B cell (primary cell): Measurements from ENCODE around the gene PHACTR3. TPM values are rescaled to one million over a fixed set of nuclear protein-coding genes. Genes with fewer than 3 reads are reported as not detected.

ENCODE experiments used
- ATAC-seq: fragments of 200-7000 bp; cut with Tn5 transposase; one replicate; pipeline ENCODE4 v1.10.0; 2021; ENCODE audit warnings: low read depth, mild to moderate bottlenecking, moderate number of reproducible peaks, moderate library complexity
- CTCF ChIA-PET: fragments of 350-600 bp; sonication (Branson Sonifier 250); formaldehyde crosslinking; loops from one replicate; lab custom pipeline; 2021; ENCODE audit warnings: antibody characterized with exemption, inconsistent platforms; lab: Charles Lee
- POLR2A ChIA-PET: fragments of 350-600 bp; sonication (Branson Sonifier 250); formaldehyde crosslinking; loops from one replicate; lab custom pipeline; 2021; ENCODE audit warnings: antibody characterized with exemption; lab: Charles Lee
- DNase-seq: peaks from one replicate; pipeline ENCODE4 v3.0.0; 2013
- H2AFZ ChIP-seq: 2 replicates; pipeline ENCODE4 v1.6.1; 2012; ENCODE audit warnings: mild to moderate bottlenecking, low read depth, low read length; ENCODE audit not compliant: insufficient read depth, poor library complexity, severe bottlenecking
- H3K27ac ChIP-seq, 2 donors: 1 replicate in 1 of 2; 2 replicates in 1 of 2; pipeline ENCODE4 v1.5.1; 2012 to 2013; ENCODE audit warnings: low read length in 2 of 2, mild to moderate bottlenecking in 2 of 2, moderate library complexity in 1 of 2
- H3K27me3 ChIP-seq, 4 experiments: fragments of 200-600 bp in 1 of 4; sonication (generic) in 1 of 4; replicated peaks in 1 of 4; 1 replicate in 2 of 4; 2 replicates in 2 of 4; pipeline versions ENCODE4 v1.6.1 to v1.7.0; 2013 to 2016; ENCODE audit warnings: low read length in 3 of 4, mild to moderate bottlenecking in 2 of 4, mixed read lengths in 1 of 4, moderate library complexity in 1 of 4; ENCODE audit not compliant: insufficient read depth in 4 of 4, control insufficient read depth in 3 of 4; ENCODE audit errors: control extremely low read depth in 1 of 4
- H3K36me3 ChIP-seq, 2 experiments: replicated peaks in 1 of 2; 1 replicate in 1 of 2; 2 replicates in 1 of 2; pipeline versions ENCODE4 v1.6.1 to v1.7.1; 2013; ENCODE audit warnings: low read length in 1 of 2; ENCODE audit not compliant: insufficient read depth in 2 of 2, control insufficient read depth in 1 of 2; ENCODE audit errors: control extremely low read depth in 1 of 2, extremely low read depth in 1 of 2
- H3K4me1 ChIP-seq, 2 donors: fragments of 200-600 bp in 1 of 2; sonication (generic) in 1 of 2; 1 replicate in 1 of 2; 2 replicates in 1 of 2; pipeline versions ENCODE4 v1.5.1 to v1.6.1; 2013 to 2017; ENCODE audit warnings: low read length in 2 of 2; ENCODE audit not compliant: control insufficient read depth in 2 of 2, insufficient read depth in 2 of 2
- H3K4me2 ChIP-seq: replicated peaks from 2 replicates; pipeline ENCODE3; 2012; ENCODE audit warnings: mild to moderate bottlenecking, low read depth, low read length; ENCODE audit not compliant: poor library complexity, severe bottlenecking
- H3K4me3 ChIP-seq, 5 experiments: fragments of 200-600 bp in 1 of 5; sonication (generic) in 1 of 5; 1 replicate in 3 of 5; 2 replicates in 2 of 5; pipeline versions ENCODE4 v1.5.1 to v1.7.0; 2011 to 2016; ENCODE audit warnings: low read length in 4 of 5, mild to moderate bottlenecking in 4 of 5, low read depth in 2 of 5, control low read depth in 1 of 5, moderate library complexity in 1 of 5; ENCODE audit not compliant: insufficient read depth in 1 of 5; ENCODE audit errors: control extremely low read depth in 1 of 5, extremely low read depth in 1 of 5
- H3K79me2 ChIP-seq: fragments of 200-600 bp; sonication (generic); one replicate; pipeline ENCODE4 v1.6.0; 2016; ENCODE audit warnings: low read length; ENCODE audit not compliant: control insufficient read depth, insufficient read depth
- H3K9ac ChIP-seq: fragments of 200-600 bp; sonication (generic); 2 replicates; pipeline ENCODE4 v1.6.1; 2017; ENCODE audit warnings: mild to moderate bottlenecking, low read length, moderate library complexity
- H3K9me3 ChIP-seq, 3 donors: one replicate each; pipeline versions ENCODE4 v1.6.1 to v1.7.1; 2013; ENCODE audit warnings: low read length in 2 of 3; ENCODE audit not compliant: control insufficient read depth in 2 of 3, insufficient read depth in 1 of 3; ENCODE audit errors: control extremely low read depth in 1 of 3
- H4K20me1 ChIP-seq: 2 replicates; pipeline ENCODE4 v1.6.0; 2012; ENCODE audit warnings: mild to moderate bottlenecking, low read length; ENCODE audit not compliant: insufficient read depth, control insufficient read depth, poor library complexity, severe bottlenecking
- H3K27ac Mint-ChIP-seq: one replicate; pipeline ENCODE4 v1.8.0; 2021; ENCODE audit warnings: mixed read lengths
- H3K27me3 Mint-ChIP-seq: one replicate; pipeline ENCODE4 v1.8.0; 2021; ENCODE audit warnings: mixed read lengths
- H3K4me1 Mint-ChIP-seq: one replicate; pipeline ENCODE4 v1.8.0; 2021; ENCODE audit warnings: mixed read lengths
- H3K4me3 Mint-ChIP-seq: one replicate; pipeline ENCODE4 v1.8.0; 2021; ENCODE audit warnings: mixed read lengths
- H3K9me3 Mint-ChIP-seq: one replicate; pipeline ENCODE4 v1.8.0; 2022; ENCODE audit warnings: mixed read lengths; ENCODE audit not compliant: insufficient read depth
- CTCF ChIP-seq: fragments of 200-600 bp; IDR thresholded peaks from one replicate; pipeline ENCODE4 v1.8.0; 2022; ENCODE audit warnings: antibody characterized with exemption, mild to moderate bottlenecking
- EZH2 ChIP-seq: IDR thresholded peaks from 2 replicates; pipeline ENCODE4 v1.6.1; 2012; ENCODE audit warnings: borderline replicate concordance, low read depth, mild to moderate bottlenecking, moderate library complexity, low read length; ENCODE audit not compliant: insufficient read depth, poor library complexity, severe bottlenecking
- WGBS: methylation state at CpG from one replicate; pipeline ENCODE4 v1.1.5; 2013; ENCODE audit warnings: missing lambda C conversion rate; ENCODE audit not compliant: insufficient coverage; 5-methylcytosine and 5-hydroxymethylcytosine counted together
- intact Hi-C: fragments of 100-400 bp; cut with micrococcal nuclease; formaldehyde crosslinking; loops from one replicate; pipeline ENCODE4 v1.10.0; 2022
- polyA plus RNA-seq: library from polyadenylated mRNA; depleted of rRNA; stranded (reverse); fragments of >200 nt; gene quantifications from 2 replicates; pipeline ENCODE4 v1.2.3, GENCODE V29; 2012
- total RNA-seq, 2 donors: library from RNA; stranded (reverse); fragments of 120-200 nt in 1 of 2; gene quantifications; 1 replicate in 1 of 2; 2 replicates in 1 of 2; pipeline versions ENCODE4 v1.2.3 to v1.2.4, GENCODE V29; 2013 to 2022

The PHACTR3 gene
- total and polyA plus RNA-seq, 2 donors (not counting 1 experiment from before 2014, with no cell fraction given), result not detected

- POLR2A ChIA-PET, result interaction anchor here (0.7 kb wide), 1 partner anchor 16 kb away, joined by 5 read pairs; no protein-coding TSS in a partner anchor
- Histone ChIP-seq H3K27me3 (no peaks in the 10 kb centered on the region), H3K79me2 (no peaks in the 10 kb centered on the region), H3K9me3 (no peaks in the 10 kb centered on the region), H4K20me1 (no peaks in the 10 kb centered on the region), H3K27ac (no peak overlapping the region), H3K4me2 (no peak overlapping the region), H3K4me3 (no peak overlapping the region), H3K36me3 (no peaks in the 10 kb centered on the region), H2AFZ (no peak overlapping the region), H3K9ac (no peak overlapping the region), H3K4me1 (no peaks in the 10 kb centered on the region)
- Mint-ChIP-seq H3K4me3 (no peak overlapping the region), H3K27me3 (no peaks in the 10 kb centered on the region), H3K9me3 (no peaks in the 10 kb centered on the region), H3K27ac (no peak overlapping the region), H3K4me1 (no peaks in the 10 kb centered on the region)
- CTCF ChIA-PET, result no interaction called here
- ATAC-seq (no peak), DNase-seq (no peak)
- TF ChIP-seq CTCF (no peak), EZH2 (no peak)
- intact Hi-C loops, result no loop called here
- 85% methylated on average over 17 of the region's 17 CpGs for WGBS
Observed at GRCh38 chr20:59774204-59774641, 169.9 kb downstream of the PHACTR3 start.

GRCh38 chr20:59774921-59775686, 170.8 kb downstream of the PHACTR3 start:
- Mint-ChIP-seq H3K9me3 (no peaks in the 10 kb centered on the region), H3K4me3 (no peak overlapping the region), H3K4me1 (no peaks in the 10 kb centered on the region), H3K27ac (no peak overlapping the region), H3K27me3 (no peaks in the 10 kb centered on the region)
- no peaks in the 10 kb centered on the region for H4K20me1 ChIP-seq
- H3K9me3 ChIP-seq, result no peaks in the 10 kb centered on the region
- H3K27me3 ChIP-seq, result no peaks in the 10 kb centered on the region
- no peak overlapping the region for H2AFZ ChIP-seq
- CTCF ChIA-PET, result no interaction called here
- TF ChIP-seq EZH2 (no peak), CTCF (no peak)
- DNase-seq (no peak), ATAC-seq (no peak)
- H3K4me2 ChIP-seq, result no peak overlapping the region
- H3K27ac ChIP-seq, result no peak overlapping the region
- 87% methylated on average over 23 of the region's 23 CpGs for WGBS
- no peak overlapping the region for H3K9ac ChIP-seq
- H3K4me3 ChIP-seq, result no peak overlapping the region
- H3K36me3 ChIP-seq, result no peaks in the 10 kb centered on the region
- POLR2A ChIA-PET, result no interaction called here
- no peaks in the 10 kb centered on the region for H3K4me1 ChIP-seq
- H3K79me2 ChIP-seq, result no peaks in the 10 kb centered on the region
- intact Hi-C loops, result no loop called here
